ENCODE results near the gene GPX8. TPM values are rescaled to one million over a fixed set of nuclear protein-coding genes. Genes with fewer than 3 reads are reported as not detected.
A peak's percentile ranks its signal among the peaks of the same experiment; 100 is the strongest.

Gene GPX8
- total RNA-seq (2021; fragmentation: NEBNext Ultra II Directional; extraction: Animal tissue kit (Norgen Biotek cat#: 25700)) = 100 to 1,000 TPM; 209 to 229 (median 220) TPM
- long read RNA-seq, transcript GPX8-201 (2 exons, 3,245 nt) = minor isoform, 7 of 330 reads
- long read RNA-seq, transcript GPX8-205 (4 exons, 3,422 nt) = minor isoform, 30 of 330 reads
- long read RNA-seq, transcript GPX8-208 (3 exons, 1,036 nt) = minor isoform, 6 of 330 reads
- long read RNA-seq, transcript GPX8-203 (3 exons, 1,411 nt) = major isoform, 234 of 330 reads
- long read RNA-seq, partial matches to known transcripts = 27 of 330 reads
- long read RNA-seq, other reads (novel, unspliced or antisense) = 26 of 330 reads

GRCh38 chr5:55159763-55160492 lies at the start of gene GPX8:
GPX8 (plus strand) TSS chr5:55160171; CDS start chr5:55160193, 22 bp downstream.
- Mint-ChIP-seq H3K36me3 (ENCODE audit: low read depth) (peaks cover 30% of the 10 kb centered on the region), H3K9me3 (no peaks in the 10 kb centered on the region), H3K4me1 (ENCODE audit: low read depth) (peaks cover 68% of the 10 kb centered on the region), H3K27me3 (ENCODE audit: insufficient read depth) (no peaks in the 10 kb centered on the region), H3K4me3 (peak within 1 kb of the TSS; percentile 91), H3K27ac (peak within 1 kb of the TSS; percentile 97)
- peak; percentile 84 for DNase-seq
- TF ChIP-seq, protein P1, sequence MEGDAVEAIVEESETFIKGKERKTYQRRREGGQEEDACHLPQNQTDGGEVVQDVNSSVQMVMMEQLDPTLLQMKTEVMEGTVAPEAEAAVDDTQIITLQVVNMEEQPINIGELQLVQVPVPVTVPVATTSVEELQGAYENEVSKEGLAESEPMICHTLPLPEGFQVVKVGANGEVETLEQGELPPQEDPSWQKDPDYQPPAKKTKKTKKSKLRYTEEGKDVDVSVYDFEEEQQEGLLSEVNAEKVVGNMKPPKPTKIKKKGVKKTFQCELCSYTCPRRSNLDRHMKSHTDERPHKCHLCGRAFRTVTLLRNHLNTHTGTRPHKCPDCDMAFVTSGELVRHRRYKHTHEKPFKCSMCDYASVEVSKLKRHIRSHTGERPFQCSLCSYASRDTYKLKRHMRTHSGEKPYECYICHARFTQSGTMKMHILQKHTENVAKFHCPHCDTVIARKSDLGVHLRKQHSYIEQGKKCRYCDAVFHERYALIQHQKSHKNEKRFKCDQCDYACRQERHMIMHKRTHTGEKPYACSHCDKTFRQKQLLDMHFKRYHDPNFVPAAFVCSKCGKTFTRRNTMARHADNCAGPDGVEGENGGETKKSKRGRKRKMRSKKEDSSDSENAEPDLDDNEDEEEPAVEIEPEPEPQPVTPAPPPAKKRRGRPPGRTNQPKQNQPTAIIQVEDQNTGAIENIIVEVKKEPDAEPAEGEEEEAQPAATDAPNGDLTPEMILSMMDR (IDR thresholded peaks at IDR 0.05) = peak; percentile 84

GRCh38 chr5:55110217-55110616 lies 49.8 kb upstream of the GPX8 start:
- Mint-ChIP-seq H3K27ac (no peak overlapping the region), H3K4me3 (no peak overlapping the region), H3K27me3 (ENCODE audit: insufficient read depth) (peaks cover 4% of the 10 kb centered on the region), H3K36me3 (ENCODE audit: low read depth) (no peaks in the 10 kb centered on the region), H3K4me1 (ENCODE audit: low read depth) (peaks cover 9% of the 10 kb centered on the region; the same call in 1 of the 2 replicates), H3K9me3 (no peaks in the 10 kb centered on the region)
- no peak for DNase-seq
- TF ChIP-seq, protein P1 (IDR thresholded peaks at IDR 0.05) = no peak

DNA sequence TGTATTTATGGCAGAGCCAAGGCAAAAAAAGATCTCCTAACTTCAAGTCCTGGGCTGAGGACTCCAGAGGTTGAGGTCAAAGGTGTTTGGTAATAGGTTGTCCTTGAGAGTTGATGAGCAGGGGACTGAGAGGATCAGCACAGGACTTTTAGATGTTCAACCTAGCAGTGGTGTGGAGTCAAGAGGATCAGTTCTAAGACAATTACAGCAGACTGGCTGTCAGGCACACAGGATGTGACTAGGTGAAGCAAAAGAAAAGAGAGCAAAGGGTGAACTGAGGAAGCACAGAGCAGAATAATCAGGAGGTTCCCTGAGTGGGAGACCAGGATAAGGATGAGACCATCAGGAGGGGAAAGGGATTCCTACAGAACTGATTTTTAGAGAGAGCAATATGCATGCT lies 46.6 kb upstream of the GPX8 start:
- DNase-seq = no peak
- no peak overlapping the region for H3K27ac Mint-ChIP-seq
- H3K4me3 Mint-ChIP-seq = no peak overlapping the region
- H3K36me3 Mint-ChIP-seq (ENCODE audit: low read depth) = no peaks in the 10 kb centered on the region
- peaks cover 4% of the 10 kb centered on the region for H3K27me3 Mint-ChIP-seq (ENCODE audit: insufficient read depth)
- H3K4me1 Mint-ChIP-seq (ENCODE audit: low read depth) = peaks cover 6% of the 10 kb centered on the region; the same call in 1 of the 2 replicates
- TF ChIP-seq, protein P1 (IDR thresholded peaks at IDR 0.05) = no peak
- H3K9me3 Mint-ChIP-seq = no peaks in the 10 kb centered on the region

DNA sequence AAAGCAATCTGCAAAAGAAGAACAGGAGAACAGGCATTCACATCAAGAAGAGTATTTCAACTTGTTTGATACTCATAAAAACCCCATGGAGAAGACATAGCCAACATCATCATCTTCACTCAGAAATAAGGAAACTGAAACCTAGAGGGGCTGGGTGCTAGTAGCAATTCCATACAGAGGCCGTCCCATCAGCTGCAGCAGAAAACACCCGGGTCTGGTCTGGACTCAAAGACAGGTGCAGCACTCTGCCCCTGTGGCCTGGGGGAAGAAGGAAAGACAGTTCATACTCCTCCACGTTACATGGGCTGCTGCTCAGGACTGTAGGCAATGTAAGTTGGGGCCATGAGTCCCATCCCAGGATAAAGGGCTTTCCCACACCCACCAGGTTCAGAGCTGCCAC lies 45.9 kb upstream of the GPX8 start:
- Mint-ChIP-seq H3K9me3 (no peaks in the 10 kb centered on the region), H3K4me1 (ENCODE audit: low read depth) (no peaks in the 10 kb centered on the region), H3K27ac (no peak overlapping the region), H3K27me3 (ENCODE audit: insufficient read depth) (peaks cover 4% of the 10 kb centered on the region), H3K4me3 (no peak overlapping the region), H3K36me3 (ENCODE audit: low read depth) (no peaks in the 10 kb centered on the region)
- TF ChIP-seq, protein P1 (IDR thresholded peaks at IDR 0.05) = no peak
- no peak for DNase-seq

GRCh38 chr5:55123365-55123764 lies 36.6 kb upstream of the GPX8 start:
- Mint-ChIP-seq H3K27ac (no peak overlapping the region), H3K9me3 (no peaks in the 10 kb centered on the region), H3K4me1 (ENCODE audit: low read depth) (peaks cover 5% of the 10 kb centered on the region; the same call in 1 of the 2 replicates), H3K27me3 (ENCODE audit: insufficient read depth) (no peaks in the 10 kb centered on the region), H3K4me3 (no peak overlapping the region), H3K36me3 (ENCODE audit: low read depth) (no peaks in the 10 kb centered on the region)
- no peak for DNase-seq
- TF ChIP-seq, protein P1 (IDR thresholded peaks at IDR 0.05) = no peak
